Neural cell (in vitro differentiated cells): Measurements from ENCODE around the gene SRD5A2. TPM values are rescaled to one million over a fixed set of nuclear protein-coding genes. Genes with fewer than 3 reads are reported as not detected.

Experiments
- H2AFZ ChIP-seq: fragments of 200-600, 300-800 bp; sonication (generic), shearing (Covaris generic); 2 replicates; pipeline ENCODE4 v1.6.0; 2014; ENCODE audit warnings: low read depth, mild to moderate bottlenecking, antibody characterized with exemption, low read length, moderate library complexity
- H3F3A ChIP-seq: fragments of 200-600 bp; shearing (Covaris generic); 2 replicates; pipeline ENCODE4 v1.6.1; 2016; ENCODE audit warnings: mild to moderate bottlenecking, moderate library complexity, mixed read lengths, antibody characterized with exemption, low read length; ENCODE audit not compliant: insufficient read depth, poor library complexity, severe bottlenecking
- H3K27ac ChIP-seq: fragments of 200-600, 300-800 bp; sonication (generic), shearing (Covaris generic); 2 replicates; pipeline ENCODE4 v1.5.1; 2014; ENCODE audit warnings: mild to moderate bottlenecking, low read length, moderate library complexity
- H3K27me3 ChIP-seq: fragments of 300-800, 200-600 bp; sonication (generic), shearing (Covaris generic); 2 replicates; pipeline ENCODE4 v1.6.0; 2014; ENCODE audit warnings: mild to moderate bottlenecking, low read depth, low read length, moderate library complexity; ENCODE audit not compliant: insufficient read depth
- H3K36me3 ChIP-seq: fragments of 300-800, 200-600 bp; sonication (generic), shearing (Covaris generic); 2 replicates; pipeline ENCODE4 v1.5.1; 2014; ENCODE audit warnings: mild to moderate bottlenecking, antibody characterized with exemption, low read length, moderate library complexity; ENCODE audit not compliant: insufficient read depth
- H3K4me2 ChIP-seq: fragments of 300-800, 200-600 bp; sonication (generic), shearing (Covaris generic); 2 replicates; pipeline ENCODE4 v1.6.0; 2014; ENCODE audit warnings: mild to moderate bottlenecking, low read length
- H3K4me3 ChIP-seq: fragments of 300-800, 200-600 bp; sonication (generic), shearing (Covaris generic); 2 replicates; pipeline ENCODE4 v1.5.1; 2014; ENCODE audit warnings: mild to moderate bottlenecking, low read length, moderate library complexity
- H3K79me2 ChIP-seq: fragments of 200-600 bp; shearing (Covaris generic); replicated peaks from 2 replicates; pipeline ENCODE4 v1.6.0; 2014; ENCODE audit warnings: mild to moderate bottlenecking, low read length, moderate library complexity; ENCODE audit not compliant: insufficient read depth
- H3K9ac ChIP-seq: fragments of 300-800, 200-600 bp; sonication (generic), shearing (Covaris generic); 2 replicates; pipeline ENCODE4 v1.6.1; 2016; ENCODE audit warnings: mild to moderate bottlenecking, low read length, mixed read lengths
- H3K9me2 ChIP-seq: fragments of 200-600 bp; shearing (Covaris generic); 2 replicates; pipeline ENCODE4 v1.6.1; 2016; ENCODE audit warnings: mild to moderate bottlenecking, low read length, mixed read lengths; ENCODE audit not compliant: insufficient read depth
- H3K9me3 ChIP-seq: fragments of 200-600, 300-800 bp; sonication (generic), shearing (Covaris generic); 2 replicates; pipeline ENCODE4 v1.6.1; 2016; ENCODE audit warnings: mild to moderate bottlenecking, mixed run types, low read length, moderate library complexity, mixed read lengths
- H4K20me1 ChIP-seq: fragments of 200-600 bp; shearing (Covaris generic); 2 replicates; pipeline ENCODE4 v1.6.1; 2016; ENCODE audit warnings: mild to moderate bottlenecking, mixed run types; ENCODE audit not compliant: insufficient read depth
- CTCF ChIP-seq: fragments of 450-650 bp; IDR thresholded peaks from 2 replicates; pipeline ENCODE4 v1.5.1; 2014; ENCODE audit warnings: antibody characterized with exemption, mild to moderate bottlenecking, moderate library complexity; ENCODE audit not compliant: poor library complexity, severe bottlenecking
- EP300 ChIP-seq: fragments of 450-650 bp; conservative IDR thresholded peaks from 2 replicates; pipeline ENCODE4 v1.6.1; 2014; ENCODE audit warnings: antibody characterized with exemption, mild to moderate bottlenecking, moderate library complexity; ENCODE audit not compliant: poor library complexity, severe bottlenecking
- EZH2 ChIP-seq: fragments of 200-600, 300-800 bp; shearing (Covaris generic), sonication (generic); IDR thresholded peaks from 2 replicates; pipeline ENCODE4 v1.6.1; 2014; ENCODE audit warnings: antibody characterized with exemption, low read length, borderline replicate concordance, mild to moderate bottlenecking; ENCODE audit not compliant: insufficient read depth, poor library complexity, severe bottlenecking
- MXI1 ChIP-seq: fragments of 450-650 bp; conservative IDR thresholded peaks from 2 replicates; pipeline ENCODE4 v1.6.1; 2014; ENCODE audit warnings: antibody characterized with exemption, mild to moderate bottlenecking; ENCODE audit not compliant: poor library complexity, severe bottlenecking
- POLR2AphosphoS5 ChIP-seq: IDR thresholded peaks from 2 replicates; pipeline ENCODE4 v1.6.1; 2012
- RAD21 ChIP-seq: fragments of 450-650 bp; conservative IDR thresholded peaks from 2 replicates; pipeline ENCODE4 v1.6.1; 2014; ENCODE audit warnings: antibody characterized with exemption, mild to moderate bottlenecking, moderate library complexity
- REST ChIP-seq: IDR thresholded peaks from 2 replicates; pipeline ENCODE4 v1.6.1; 2012; ENCODE audit warnings: borderline replicate concordance
- SMC3 ChIP-seq: fragments of 450-650 bp; conservative IDR thresholded peaks from 2 replicates; pipeline ENCODE4 v1.6.1; 2014; ENCODE audit warnings: antibody characterized with exemption, mild to moderate bottlenecking, moderate library complexity; ENCODE audit not compliant: poor library complexity
- TAF1 ChIP-seq: IDR thresholded peaks from 2 replicates; pipeline ENCODE4 v1.6.1; 2012; ENCODE audit warnings: low read depth
- polyA plus RNA-seq: library from polyadenylated mRNA; depleted of rRNA; stranded (reverse); fragments of >200 nt; gene quantifications from 2 replicates; pipeline ENCODE4 v1.2.3, GENCODE V29; 2014

SRD5A2 gene
- polyA plus RNA-seq, 1 donor from 2014 or later: 0.11 TPM

- Histone ChIP-seq H3K4me3 (no peak overlapping the region), H3K36me3 (no peaks in the 10 kb centered on the region), H3K9me2 (no peaks in the 10 kb centered on the region), H2AFZ (no peak overlapping the region), H3K27ac (no peak overlapping the region), H3K79me2 (no peaks in the 10 kb centered on the region), H3F3A (no peaks in the 10 kb centered on the region), H3K27me3 (no peaks in the 10 kb centered on the region), H4K20me1 (no peaks in the 10 kb centered on the region), H3K9me3 (no peaks in the 10 kb centered on the region), H3K9ac (no peak overlapping the region), H3K4me2 (no peak overlapping the region)
- TF ChIP-seq REST: no peak
These were observed 41.2 kb downstream of the SRD5A2 start for GRCh38 chr2:31539505-31539904.

- Histone ChIP-seq H3F3A (no peaks in the 10 kb centered on the region), H3K4me2 (no peak overlapping the region), H3K9ac (no peak overlapping the region), H3K9me3 (no peaks in the 10 kb centered on the region), H3K79me2 (no peaks in the 10 kb centered on the region), H3K36me3 (no peaks in the 10 kb centered on the region), H3K9me2 (no peaks in the 10 kb centered on the region), H3K4me3 (no peak overlapping the region), H2AFZ (no peak overlapping the region), H3K27ac (no peak overlapping the region), H3K27me3 (no peaks in the 10 kb centered on the region), H4K20me1 (no peaks in the 10 kb centered on the region)
- TF ChIP-seq MXI1 (no peak), EP300 (no peak), CTCF (no peak), EZH2 (no peak), RAD21 (no peak), TAF1 (no peak), REST (no peak), POLR2AphosphoS5 (no peak), SMC3 (no peak)
These were observed 45.0 kb downstream of the SRD5A2 start for GRCh38 chr2:31535768-31536167.
